NCI-H226 (cell line): ENCODE data around the gene CALHM2.
"Not testable (repeated sequence)": the region's sequence is repeated elsewhere in the genome, so short reads cannot be mapped to it uniquely, and the experiment has no call there.

Experiments
- DNase-seq: peaks from one replicate; pipeline ENCODE4 v3.0.0-alpha.2; 2015

The CALHM2 gene

DNA sequence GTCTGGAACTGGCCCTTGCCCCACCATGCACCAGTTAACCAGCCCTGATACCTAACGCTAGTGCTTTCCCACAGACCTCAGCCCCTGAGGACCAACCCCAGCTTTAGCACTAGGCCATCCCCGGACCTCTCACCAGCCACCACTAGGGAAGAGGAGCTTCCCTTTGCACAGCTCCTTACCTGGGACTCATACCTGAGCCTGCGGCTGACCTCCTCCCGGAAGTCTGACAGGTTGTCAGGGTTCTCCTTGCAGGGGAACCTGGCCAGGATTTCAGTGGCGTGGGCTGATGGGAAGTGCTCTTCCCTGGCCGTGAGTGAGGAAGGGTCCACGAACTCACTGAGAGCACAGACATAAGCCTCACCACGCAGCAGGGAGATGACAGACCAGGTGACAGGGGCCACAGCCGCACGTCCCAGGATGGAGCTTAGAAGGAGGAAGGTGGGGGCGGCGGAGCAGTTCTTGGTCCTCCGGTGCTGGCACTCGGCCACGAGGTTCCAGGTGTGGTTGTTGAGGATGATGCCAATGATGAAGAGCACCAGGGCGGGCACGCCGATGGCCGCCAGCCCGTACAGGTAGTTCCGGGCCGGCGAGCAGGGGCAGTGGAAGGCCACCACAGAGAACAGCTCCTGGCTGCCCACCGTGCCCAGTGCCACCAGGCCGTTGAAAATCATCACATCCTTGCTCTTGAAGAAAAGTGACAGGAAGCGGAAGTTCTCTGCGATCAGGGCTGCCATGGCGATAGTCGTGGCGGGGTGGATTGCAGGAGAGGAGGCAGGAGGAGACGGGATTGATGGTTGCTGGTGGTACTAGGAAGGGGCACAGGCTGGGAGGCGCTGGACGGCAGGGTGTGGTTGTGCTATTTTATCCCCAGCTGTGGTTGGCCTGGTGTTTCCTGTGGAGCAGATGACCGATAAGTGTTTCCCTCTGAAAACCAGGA is 2.7 kb downstream of the CALHM2 start:
- no peak for DNase-seq

- DNase-seq = peak; percentile 77
Measured at GRCh38 chr10:103448746-103449145, 3.4 kb downstream of the CALHM2 start.

- DNase-seq = no peak
Measured at GRCh38 chr10:103447187-103447586, 5.0 kb downstream of the CALHM2 start.

DNA sequence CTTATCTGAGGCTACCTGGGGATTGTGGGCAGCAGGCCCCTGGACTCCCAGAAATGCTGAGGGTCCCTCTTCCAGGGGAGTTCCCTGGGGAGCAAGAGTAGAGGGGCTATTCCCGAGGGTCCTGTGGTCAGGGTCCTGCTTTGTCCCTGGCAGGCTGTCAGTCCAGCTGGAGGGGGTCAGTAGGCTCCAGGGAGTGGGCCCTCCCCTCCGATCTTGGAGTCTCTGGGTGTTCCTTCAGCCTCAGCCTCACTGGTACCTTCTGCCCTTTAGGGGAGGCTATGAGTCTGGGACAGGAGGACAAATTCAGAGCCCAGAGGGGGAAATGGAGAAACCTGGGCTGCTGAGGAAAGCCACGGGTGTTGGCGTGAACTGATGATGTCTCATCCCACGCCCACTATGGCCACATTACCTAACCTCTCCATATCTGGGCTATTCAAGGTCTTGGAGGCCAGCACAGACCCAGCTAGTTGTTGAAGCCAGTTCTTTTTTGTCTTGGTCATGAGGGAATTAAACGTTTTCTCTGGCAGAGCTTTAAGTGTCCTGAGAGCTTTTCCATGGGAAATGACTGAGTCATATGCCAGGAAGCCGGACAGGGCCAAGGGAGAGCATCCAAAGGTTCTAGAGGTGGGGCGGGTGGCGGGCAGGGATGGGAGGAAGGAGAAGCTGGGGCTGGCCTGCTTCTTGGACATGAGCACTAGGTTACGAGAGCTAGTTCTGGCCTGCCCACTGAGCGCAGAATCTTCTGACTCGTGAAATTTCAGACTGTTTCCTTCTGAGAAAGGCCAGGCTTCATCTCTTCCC is 6.2 kb downstream of the CALHM2 start:
- peak; percentile 70 for DNase-seq

DNA sequence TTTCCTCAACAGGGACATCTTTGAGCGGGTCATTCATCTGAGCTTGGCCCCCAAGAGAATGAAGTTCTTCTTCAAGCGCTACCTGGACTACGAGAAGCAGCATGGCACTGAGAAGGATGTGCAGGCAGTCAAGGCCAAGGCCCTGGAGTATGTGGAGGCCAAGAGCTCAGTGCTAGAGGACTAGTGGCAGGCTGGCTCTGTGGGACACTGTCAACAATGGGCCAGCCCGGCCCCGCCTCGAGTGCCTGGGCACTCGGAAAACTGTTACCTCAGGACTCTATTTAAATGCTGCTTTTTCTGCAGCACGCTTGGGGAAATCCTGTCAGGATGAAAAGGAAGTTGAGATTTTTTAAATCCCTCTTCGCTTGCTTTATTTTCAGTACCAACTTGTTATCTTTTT is 6.8 kb downstream of the CALHM2 start:
- no peak for DNase-seq

GRCh38 chr10:103444478-103444877 is 7.7 kb downstream of the CALHM2 start:
- no peak for DNase-seq

DNA sequence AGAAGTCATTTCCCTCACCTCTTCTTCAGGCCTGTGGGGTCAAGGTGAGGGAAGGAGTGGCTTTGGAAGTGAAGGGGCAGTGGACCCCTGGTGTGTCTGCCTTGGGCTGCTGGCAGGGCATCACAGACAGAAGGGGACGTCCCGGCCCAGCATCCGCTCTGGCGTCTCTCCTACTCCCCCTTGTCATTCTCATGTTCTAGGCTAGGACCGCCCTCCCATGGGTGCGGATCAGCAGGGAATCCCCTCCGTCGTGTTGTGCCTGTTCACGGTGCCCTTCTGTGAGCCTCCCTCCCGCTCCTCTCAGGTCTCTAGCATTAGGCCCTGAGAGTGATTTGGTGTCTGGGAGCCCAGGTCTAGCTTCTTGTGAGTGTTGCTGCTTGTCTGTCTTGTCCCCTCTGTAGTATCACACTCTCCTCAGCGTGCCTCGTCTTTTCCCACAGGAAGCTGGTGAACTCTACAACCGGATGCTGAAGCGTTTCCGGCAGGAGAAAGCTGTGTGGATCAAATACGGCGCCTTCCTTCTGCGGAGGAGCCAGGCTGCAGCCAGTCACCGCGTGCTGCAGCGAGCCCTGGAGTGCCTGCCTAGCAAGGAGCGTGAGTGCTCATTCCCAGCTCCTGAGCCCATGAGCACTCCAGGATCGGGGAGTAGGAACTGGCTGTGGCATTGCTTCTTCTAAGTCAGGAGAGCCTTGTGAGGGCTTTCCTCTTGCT is 8.5 kb downstream of the CALHM2 start:
- no peak for DNase-seq

GRCh38 chr10:103442031-103442461 is 10.1 kb downstream of the CALHM2 start:
- DNase-seq = peak; percentile 54

DNA sequence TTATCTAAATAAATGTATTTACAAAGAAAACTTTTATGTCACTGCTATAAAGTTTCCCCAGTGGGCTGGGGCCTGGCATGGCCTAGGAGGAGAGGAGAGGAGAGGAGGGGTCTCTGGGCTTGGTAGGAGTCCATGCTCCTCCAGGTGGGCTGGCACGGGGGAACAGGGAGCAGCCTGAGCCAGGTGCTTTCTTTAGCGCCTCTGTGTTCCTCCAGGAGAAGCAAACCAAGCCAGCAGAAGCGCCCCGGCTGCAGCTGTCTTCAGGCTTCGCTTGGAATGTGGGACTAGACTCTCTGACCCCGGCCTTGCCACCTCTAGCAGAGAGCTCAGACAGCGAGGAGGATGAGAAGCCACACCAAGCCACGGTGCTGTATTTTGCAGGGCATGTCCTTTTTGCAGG is 10.6 kb downstream of the CALHM2 start:
- no peak for DNase-seq

GRCh38 chr10:103441206-103441605 is 11.0 kb downstream of the CALHM2 start:
- no peak for DNase-seq

DNA sequence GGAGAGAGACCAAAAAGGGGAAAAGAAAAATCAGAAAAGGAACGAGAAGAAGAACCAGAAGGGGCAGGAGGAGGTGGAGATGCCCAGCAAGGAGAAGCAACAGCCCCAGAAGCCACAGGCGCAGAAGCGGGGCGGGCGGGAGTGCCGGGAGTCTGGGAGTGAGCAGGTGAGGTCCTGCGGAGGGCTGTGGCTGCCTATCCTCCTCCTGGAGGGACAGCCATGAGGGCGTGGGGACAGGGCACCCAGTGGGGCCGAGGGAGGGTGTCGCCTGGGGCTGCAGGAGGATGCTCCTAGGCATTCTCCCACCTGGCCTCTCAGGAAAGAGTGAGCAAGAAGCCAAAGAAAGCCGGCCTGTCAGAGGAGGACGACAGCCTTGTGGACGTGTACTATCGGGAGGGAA is 11.8 kb downstream of the CALHM2 start:
- no peak for DNase-seq

DNA sequence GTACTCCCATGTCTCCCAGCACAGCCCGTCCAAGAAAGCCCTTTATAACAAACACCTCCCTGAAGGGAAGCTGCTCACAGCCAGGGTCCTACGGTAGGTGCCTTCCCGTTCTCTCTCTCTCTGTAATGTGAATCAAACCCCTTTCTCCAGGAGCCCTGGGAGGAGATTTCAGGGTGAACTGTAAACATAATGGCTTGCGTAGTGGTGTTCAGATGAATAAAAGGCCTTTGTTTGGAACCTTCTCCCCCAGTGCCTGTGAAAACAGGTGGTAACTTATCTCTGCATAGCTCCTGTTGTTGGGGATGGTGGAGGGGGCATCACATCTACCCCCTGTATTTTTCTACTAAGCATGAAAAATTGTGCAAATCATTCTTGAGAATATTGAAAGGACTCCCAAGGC is 12.4 kb downstream of the CALHM2 start:
- no peak for DNase-seq

DNA sequence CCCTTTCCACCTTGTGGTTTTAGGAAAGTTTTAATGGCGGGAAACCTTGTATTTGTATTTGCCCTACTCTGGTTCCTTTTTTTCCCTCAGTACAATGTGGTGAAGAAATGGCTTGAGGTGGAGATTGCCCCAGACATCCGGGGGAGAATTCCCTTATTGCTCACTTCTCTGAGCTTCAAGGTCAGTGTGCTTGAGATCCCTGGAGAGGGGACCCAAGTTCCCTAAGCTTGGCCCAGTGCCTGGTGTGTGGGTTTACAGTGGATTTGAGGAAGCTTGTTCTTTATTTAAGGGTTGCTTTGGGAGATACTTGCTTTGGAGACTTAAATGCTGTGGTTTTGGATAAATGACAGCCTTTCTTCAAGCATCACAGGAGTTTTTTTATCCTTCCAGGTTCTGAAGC is 18.3 kb downstream of the CALHM2 start:
- DNase-seq = no peak

DNA sequence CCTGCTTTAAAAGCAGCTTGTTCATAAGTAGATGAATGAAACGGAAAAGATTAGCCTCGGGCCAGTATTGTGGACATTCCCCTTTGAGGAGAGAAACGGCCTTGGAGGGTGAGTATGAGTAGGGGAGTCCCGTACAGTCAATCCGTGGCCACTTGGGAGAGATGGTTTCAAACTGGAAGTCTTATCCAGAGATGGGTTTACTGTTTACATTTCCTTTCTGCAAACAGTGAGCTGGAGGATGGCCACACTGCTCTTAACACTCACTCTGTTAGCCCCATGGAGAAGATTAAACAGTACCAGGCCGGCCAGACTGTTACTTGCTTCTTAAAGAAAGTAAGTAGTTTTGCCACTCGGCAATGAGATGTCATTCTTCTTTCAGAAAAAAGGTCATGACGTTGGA is 20.3 kb downstream of the CALHM2 start:
- DNase-seq = no peak

DNA sequence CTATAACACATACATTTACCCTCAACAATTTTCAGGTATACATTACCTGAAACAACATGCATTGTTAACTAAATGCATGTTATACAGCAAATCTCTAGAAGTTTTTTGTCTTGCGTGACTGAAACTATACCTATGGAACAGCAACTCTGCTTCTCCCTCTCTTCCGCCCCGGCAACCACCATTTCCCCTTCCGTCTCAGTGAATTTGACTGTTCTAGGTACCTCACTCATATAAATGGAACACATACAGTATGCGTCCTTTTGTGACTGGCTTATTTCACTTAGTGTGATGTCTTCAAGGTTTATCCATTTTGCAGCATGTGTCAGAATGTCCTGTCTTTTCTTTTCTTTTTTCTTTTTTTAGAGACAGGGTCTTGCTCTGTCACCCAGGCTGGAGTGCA is 22.5 kb downstream of the CALHM2 start:
- no peak for DNase-seq

GRCh38 chr10:103428989-103429643 is 23.1 kb downstream of the CALHM2 start:
- no peak for DNase-seq

- DNase-seq = no peak
Measured at GRCh38 chr10:103427866-103428265, 24.3 kb downstream of the CALHM2 start.

- no peak for DNase-seq
Measured at GRCh38 chr10:103423748-103424147, 28.4 kb downstream of the CALHM2 start.

DNA sequence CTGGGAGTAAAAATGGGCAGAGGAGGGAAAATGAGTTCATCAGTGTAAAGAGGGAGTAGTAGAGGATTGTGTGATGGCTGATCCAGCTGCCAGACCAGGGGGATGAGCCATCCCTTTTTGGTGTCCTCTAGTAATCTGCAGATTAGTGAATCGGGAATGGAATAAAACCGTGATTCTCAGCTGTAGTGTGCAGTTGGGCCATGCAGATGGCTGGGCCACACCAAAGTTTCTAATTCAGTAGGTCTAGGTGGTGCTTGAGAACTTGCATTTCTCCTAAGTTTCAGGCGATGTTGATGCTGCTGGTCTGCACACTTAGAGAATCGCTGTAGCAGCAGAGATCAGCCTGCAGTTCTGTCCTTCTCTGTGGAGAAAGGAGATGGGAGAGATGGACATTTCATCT is 33.1 kb downstream of the CALHM2 start:
- DNase-seq = no peak

DNA sequence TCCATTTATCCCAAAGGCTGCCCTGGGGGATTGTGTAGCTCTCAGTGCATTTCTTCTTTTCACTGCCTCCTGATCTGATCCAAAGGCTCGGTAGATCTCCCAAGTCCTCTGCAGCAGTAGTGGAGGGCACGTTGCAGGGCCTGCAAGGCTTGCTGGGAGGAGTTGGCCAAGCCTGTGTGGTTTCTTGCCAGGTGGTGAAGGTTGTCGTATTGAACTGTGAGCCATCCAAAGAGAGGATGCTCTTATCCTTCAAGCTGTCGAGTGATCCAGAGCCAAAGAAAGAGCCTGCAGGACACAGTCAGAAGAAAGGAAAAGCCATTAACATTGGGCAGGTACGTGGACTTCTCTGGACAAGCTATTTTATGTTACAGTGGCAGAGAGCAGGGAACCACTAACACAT is 34.6 kb downstream of the CALHM2 start:
- no peak for DNase-seq

DNA sequence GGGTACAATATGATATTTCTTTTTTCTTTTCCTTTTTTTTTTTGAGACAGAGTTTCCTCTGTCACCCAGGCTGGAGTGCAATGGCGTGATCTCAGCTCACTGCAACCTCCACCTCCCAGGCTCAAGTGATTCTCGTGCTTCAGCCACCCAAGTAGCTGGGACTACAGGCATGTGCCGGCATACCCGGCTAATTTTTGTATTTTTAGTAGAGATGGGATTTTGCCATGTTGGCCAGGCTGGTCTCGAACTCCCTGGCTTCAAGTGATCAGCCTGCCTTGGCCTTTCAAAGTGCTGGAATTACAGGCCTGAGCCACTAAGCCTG is 35.1 kb downstream of the CALHM2 start:
- DNase-seq = not testable (repeated sequence)

- peak; percentile 7 for DNase-seq
Measured at GRCh38 chr10:103416436-103417147, 35.6 kb downstream of the CALHM2 start.
